HG02943 (cell line): Measurements from ENCODE around the gene ESF1.
"Not testable (repeated sequence)": the region's sequence is repeated elsewhere in the genome, so short reads cannot be mapped to it uniquely, and the experiment has no call there.

Experiments
- ATAC-seq: cut with Tn5 transposase; IDR thresholded peaks from one replicate; pipeline ENCODE4 v1.9.1; 2021; ENCODE audit warnings: mild to moderate bottlenecking, low read depth, moderate library complexity; ENCODE audit not compliant: unreplicated experiment

The ESF1 gene

DNA sequence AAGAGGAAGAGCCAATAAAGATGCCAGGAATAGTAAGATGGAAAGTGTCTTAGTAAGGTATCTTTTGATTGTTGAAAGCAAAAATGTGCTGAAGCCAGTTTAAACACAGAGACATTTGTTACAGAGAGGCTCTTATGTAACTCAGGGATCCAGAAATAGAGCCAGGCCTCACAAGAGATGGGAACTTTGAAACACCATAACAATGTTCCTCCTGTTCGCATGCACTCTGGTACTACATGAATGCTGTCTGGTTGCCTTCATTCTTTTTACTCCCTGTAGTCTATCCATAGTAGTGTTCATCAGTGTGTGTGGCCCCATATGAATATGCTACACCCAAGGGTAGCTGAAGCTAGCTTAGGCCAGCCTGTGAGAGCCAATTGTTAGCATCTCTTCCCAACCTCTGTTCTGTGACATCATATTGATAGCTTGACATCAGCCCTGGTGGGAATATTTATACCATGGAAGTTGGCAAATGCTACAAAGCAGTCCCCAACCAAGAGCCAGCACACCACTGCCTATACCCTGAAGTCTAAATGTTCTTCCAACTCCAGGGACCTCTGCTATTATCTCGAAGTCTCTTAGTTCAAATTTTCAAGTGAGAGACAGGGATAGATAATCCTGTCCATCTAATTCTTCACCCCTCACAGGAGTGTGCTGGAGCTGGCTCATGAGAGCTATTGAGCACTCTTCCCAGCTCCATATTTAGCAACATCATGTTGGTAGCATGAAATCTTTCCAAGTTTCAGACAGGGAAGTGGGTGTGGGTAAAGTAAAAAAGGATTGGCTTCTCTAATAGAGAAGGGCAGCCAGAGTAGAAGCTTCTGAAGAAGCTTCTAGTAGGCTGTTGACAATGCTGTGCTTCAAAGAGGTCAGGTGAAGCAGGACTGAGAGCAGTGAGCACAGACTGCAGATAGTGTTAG is 7.1 kb upstream of the ESF1 start:
- ATAC-seq: no peak

DNA sequence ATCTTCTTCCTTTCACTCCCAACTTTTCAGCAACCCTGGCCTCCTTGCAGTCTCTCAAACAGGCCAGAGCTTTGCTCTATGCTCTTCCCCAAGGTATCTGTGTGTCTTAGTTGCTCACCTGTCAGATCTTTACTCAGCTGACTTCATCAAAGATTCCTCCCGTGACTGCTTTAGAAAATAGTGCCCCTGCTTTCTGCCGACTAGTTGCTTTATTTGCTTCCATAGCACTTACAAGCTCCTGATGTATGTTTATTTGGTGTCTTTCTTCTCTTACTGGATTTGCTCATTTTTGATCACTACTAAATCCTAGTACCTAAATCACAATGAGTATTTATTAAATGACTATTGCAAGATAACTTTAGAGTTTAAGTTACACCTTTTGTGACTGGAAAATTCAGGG is 6.0 kb upstream of the ESF1 start:
- ATAC-seq: no peak

DNA sequence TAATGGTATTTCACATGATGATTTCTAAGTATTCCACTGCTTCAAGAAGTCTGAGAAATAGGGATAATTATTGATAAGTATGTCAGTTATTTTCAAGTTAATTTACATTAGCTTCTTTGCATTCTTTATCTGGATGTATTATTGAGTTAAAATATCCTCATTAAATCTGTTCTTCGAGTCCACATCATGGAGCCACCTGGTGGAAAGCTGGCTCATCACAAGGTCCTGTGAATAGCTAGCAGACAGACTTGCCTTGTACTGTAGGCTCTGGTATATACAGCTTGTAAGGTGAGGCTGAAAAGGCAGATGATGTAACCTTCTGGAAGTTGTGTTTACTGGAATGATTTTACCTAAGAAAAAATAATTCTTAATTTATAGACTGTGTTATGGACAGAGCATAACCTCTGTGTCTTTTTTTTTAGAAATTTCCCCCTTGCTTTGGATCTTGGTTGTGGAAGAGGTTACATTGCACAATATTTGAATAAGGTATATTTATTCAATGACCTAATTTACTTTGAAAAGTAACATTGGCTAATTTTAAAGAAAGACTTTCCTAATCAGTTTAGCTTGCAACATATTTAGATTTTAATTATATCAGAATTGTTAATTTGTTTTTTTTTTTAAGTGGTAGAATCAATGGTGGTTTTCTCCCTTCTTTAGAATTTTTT is 3.6 kb upstream of the ESF1 start:
- ATAC-seq: no peak

DNA sequence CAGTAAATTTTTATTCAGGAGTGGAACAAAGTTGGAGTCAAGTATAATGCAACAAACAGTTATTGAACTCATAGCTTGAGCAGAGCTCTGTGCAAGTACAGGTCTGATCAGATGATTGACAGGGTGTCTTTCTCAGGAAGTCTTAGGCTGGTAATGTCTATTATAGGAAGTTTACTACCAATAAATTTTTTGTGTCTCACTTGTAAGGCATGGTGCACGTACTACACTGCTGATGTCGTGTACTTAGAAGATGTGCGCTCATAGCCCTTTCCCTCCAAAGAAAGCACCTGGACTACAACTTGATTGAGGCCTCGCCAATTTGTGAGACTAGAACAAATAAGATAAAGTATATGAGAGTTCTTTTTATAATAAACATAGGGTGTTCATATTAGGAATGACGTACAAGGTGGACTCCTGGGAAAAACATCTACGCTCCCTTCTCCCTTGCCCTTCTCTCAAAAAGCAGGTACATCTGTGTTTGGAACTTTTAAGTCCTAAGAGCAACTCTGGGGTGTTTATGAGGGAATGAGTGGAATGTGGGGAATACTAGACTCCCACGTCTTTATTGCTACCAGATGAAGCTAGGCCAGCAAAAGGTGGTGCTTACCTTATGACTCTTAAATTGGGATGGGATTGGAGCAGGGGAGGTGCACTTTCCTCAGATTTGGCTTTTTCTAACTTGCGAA is 1.6 kb upstream of the ESF1 start:
- no peak for ATAC-seq

DNA sequence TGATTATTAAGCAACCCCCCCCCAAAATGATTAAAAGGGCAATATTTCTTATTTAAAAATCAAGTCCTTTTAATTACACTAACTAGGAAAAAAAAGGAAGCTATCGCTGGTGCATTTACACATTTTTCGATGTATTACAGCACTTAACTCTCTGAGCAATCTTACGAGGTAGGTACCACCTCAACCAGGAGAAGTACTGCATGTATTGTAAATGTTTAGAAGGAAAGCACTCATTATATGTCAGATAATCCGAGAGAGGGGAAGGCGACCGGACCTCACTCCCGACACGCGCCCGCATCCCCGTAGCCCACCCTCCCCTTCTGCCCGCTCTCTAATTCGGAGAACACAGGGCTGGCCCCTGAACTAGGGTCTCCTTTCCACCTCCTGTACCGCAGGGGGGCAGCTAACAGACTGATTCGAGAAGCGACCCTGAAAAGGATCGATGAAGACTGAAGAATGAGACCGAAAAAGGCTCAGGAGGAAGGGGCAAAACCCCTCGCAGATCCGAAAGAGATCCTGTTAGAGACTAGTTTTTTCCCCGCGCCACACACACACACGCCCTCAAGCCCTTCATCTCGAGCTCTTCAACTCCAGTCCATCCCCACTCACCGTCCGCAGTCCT is 337 bp downstream of the ESF1 start:
- peak; percentile 1 for ATAC-seq

DNA sequence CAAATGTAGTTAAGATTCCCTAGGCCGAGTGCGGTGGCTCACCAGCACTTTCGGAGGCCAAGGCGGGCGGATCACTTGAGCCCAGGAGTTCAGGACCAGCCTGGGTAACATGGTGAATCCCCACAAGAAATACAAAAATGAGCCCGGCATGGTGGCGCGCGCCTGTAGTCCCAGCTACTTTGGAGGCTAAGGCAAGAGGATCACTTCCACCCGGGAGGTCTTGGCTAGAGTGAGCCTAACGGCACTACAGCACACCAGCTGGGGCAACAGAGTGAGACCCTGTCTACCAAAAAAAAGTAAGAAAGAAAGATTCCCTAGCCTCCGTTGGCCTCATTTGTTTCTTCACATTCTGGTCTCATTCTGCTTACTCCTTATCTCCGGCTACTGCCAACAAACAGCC is 1.2 kb downstream of the ESF1 start:
- no peak for ATAC-seq

DNA sequence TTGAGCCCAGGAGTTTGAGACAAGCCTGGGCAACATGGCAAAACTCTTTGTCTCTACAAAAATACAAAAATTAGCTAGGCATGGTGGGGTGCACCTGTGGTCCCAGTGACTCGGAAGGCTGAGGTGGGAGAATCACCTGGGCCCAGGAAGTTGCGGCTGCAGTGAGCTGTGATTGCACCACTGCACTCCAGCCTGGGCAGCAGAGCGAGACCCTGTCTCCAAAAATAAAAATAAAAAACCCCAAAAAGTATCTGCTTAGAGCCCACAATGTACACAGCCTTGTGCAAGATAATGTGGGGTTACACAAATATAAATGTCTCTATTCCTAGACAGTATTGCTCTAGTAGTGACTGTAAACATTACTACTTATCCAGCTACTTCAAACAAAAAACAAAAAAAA is 5.9 kb downstream of the ESF1 start:
- no peak for ATAC-seq

DNA sequence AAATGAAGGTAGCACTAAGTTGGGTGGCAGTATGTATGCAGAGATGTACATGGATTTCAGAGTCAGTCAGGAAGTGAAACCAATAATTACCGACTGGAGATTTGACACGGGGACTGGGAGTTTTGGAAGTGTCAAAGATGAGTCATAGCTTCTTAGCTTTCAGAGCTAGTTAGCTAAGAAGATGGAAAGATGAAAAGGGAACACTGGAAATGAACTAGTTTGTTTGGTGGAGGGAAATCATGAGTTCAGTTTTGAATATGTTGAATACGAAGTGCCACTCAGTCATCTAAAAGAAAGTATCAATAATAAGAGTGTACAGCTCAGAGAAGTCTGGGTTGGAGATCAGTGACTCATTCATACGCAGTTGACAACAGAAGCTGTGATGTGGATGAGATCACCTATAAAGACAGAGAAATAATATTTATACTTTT is 7.5 kb downstream of the ESF1 start:
- ATAC-seq: no peak

DNA sequence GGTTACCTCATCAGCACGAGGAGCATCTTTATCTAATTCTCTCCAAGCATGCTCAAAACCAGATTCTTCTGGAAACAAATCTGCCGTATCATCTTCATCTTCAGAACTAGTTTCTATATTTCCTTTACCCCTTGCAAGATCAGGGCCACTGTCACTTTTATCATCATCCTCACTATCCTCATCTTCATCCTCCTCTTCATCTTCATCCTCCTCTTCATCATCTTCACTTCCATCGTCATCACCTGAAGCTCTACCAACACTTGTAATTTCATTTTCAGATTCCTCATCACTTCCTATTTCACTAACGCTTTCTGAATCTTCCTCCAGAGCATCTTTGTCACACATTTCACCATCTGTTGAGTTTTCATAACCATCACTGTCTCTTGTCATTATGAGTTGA is 8.9 kb downstream of the ESF1 start:
- no peak for ATAC-seq

DNA sequence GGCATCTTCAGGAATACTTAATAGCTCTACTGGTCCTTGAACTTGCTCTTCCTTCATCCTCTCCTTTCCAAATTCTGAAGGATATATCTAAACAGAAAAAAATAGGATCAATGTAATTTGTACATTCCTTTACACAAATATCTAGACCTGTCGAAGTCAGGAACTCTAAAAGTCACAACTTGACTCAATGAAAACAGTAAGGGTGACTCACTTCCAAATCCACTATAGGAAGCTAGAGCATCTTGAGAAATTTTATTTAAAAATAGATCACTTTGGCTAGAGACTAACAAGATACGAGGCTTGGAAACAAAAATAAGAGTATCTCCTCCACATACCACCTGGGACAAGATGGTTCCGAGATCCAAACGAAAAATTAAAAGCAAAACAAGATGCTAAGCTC is 12.2 kb downstream of the ESF1 start:
- ATAC-seq: no peak

DNA sequence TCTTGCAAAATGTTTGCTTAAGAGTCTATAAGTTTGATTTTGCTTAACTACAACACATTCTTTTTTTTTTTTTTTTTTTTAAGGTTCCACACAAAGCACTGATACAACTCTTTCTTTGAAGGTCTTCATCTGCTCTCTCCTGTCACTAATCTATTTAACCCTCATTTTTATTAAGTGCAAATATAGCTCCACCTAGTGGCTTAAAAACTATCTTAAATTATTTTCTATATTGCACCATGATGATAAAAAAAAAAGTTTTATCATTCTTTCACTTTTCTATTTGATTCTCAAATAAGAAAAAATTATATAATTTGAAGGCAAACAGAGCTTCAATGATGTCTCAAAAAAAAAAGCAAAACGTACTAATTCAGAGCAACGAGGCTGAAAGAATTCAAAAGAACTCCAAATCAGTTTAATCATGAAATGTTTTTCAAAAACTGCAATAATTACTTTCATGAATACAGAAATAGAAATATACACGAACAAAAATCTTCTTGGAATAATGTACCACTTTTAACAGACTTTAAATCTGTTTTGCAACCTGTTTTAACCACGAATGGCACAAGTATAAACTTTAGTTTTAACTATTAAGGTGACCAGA is 12.8 kb downstream of the ESF1 start:
- ATAC-seq: no peak

DNA sequence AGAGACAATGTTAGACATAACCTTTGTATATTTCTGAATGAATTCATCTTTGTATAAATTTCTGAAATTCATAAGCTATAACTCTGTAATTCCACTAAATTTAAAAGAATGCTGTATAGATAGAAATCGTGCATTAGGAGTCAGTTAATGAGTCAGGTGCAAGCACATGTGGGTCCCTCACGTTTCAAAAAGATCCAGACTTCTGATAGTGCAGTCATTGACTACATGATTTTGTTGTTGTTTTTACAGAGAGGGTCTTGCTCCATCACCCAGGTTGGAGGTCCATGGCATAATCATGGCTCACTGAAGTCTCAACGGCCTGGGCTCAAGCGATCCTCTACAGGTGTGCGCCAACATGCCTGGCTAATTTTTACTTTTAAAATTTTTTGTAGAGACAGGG is 14.6 kb downstream of the ESF1 start:
- ATAC-seq: no peak

DNA sequence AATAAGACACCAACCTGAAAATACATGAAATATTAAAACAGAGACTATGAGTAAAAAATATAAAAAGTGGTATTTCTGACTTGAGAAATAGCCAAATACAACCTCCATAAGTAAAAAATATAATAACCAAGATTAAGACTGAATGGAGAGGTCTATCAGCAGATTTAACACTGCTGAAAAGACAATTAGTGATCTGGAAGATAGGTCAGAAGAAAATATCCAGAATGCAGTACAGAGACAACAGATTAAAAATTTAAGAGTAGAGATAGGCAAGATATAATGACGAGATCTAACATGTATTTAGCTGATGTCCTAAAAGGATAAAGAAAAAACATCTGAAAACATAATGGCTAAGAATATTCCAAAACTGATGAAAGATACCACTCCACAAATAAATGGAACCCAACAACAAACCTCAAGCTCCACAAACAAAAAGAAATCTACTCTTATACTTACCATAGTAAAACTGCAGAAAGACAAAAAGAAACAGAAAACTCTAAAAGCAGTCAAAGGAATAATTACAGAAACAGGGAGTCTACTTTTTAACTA is 18.8 kb downstream of the ESF1 start:
- no peak for ATAC-seq

DNA sequence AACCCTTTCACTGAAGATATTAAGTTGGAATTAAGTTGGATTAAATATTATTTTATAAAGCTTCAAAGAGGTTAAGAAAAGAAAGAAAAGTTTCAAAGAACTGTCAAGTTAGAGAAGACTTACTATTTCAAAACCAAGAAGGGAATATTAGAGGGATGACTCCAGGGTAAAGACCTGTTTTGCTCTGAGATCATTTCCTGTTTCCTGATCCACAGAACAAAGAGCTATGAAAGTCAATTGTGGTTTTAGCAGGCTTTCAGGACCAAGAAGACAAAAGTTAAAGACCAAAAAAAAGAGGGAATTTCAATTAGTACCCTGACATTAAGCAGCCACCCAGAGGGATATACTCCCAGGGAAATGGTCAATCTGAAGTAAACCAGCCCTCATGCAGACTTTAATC is 19.4 kb downstream of the ESF1 start:
- ATAC-seq: no peak

DNA sequence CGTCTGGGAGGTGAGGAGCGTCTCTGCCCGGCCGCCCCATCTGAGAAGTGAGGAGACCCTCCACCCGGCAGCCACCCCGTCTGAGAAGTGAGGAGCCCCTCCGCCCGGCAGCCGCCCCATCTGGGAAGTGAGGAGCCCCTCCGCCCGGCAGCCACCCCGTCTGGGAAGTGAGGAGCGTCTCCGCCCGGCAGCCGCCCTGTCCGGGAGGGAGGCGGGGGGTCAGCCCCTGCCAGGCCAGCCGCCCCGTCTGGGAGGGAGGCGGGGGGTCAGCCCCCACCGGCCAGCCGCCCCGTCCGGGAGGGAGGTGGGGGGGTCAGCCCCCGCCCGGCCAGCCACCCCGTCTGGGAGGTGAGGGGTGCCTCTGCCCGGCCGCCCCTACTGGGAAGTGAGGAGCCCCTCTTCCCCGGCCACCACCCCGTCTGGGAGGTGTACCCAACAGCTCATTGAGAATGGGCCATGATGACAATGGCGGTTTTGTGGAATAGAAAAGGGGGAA is 24.2 kb downstream of the ESF1 start:
- ATAC-seq: not testable (repeated sequence)

DNA sequence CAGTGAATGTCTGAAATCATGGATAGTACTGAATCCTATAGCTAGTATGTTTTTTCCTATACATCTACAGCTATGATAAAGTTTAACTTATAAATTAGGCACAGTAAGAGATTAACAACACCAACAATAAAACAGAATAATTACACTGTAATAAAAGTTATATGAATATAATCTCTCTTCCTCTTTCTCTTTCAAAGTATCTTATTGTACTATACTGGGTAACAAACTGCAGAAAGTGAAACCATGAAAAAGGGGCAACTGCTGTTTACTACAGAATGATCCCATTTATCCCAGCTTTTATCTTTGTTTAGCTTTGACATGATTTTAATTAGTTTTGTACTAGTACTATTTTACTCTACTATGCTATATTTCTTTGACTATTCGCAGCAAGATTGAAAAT is 25.8 kb downstream of the ESF1 start:
- ATAC-seq: no peak

DNA sequence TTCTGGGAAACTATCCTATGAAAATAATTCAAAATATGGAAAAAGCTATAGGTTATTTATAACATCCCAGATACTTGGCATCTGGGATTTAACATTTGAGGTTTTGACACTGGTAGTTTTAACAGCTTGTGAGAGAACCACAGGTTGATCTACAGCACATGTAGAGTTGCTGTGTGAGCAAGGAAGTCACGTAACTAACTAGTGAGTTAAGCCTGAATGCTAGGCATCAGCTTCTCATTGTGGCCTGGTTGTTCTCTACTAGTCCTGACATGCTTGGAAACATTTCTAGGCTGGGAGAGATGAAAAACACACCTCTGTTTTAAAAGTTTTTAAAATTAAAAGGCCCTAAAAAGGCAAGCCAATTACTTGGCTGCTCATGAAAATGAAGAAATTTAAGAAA is 28.2 kb downstream of the ESF1 start:
- ATAC-seq: no peak

DNA sequence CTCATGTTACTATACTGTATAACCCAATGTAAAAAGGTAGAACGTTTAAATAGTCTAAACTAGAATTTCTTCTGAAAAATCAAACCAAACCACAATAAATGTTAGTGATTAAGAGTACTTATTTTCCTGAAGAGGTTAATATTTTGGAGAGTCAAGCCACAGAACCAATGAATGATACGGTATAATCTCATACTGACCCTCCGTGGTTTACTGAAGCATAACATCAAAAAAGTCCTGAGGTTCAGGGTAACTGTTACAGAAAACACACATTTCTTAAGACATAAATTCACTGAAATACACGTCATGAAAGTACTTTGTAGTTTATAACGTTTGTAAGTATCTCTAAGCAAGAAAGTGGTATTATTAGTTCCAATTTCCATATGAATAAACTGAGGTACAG is 28.9 kb downstream of the ESF1 start:
- no peak for ATAC-seq

DNA sequence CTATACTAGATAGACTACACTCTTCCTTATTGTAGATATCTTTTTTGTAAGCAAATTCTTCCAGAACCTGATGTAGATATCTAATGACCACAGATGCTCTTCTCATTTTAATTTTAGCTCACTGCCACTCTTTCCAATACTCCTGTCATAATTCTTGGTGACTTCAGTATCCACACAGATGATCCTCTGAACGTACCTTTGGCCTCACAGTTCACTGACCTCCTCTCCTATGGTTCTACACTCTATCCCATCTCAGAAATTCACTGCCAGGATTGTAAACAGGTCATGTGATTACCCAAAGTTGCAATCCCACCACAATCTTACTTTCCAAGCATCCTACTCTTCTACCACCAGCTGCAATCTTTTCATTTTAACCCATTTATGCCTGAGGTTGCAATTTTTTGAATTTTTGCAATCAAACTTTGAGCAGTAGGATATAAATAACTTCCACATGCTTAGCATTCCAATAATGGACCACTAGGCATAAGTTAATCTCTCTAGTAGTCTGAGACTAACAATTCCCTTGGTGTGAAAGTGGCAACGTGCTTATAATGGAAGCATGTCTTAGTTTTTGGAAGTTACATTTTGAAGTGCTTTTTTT is 31.2 kb downstream of the ESF1 start:
- ATAC-seq: no peak

DNA sequence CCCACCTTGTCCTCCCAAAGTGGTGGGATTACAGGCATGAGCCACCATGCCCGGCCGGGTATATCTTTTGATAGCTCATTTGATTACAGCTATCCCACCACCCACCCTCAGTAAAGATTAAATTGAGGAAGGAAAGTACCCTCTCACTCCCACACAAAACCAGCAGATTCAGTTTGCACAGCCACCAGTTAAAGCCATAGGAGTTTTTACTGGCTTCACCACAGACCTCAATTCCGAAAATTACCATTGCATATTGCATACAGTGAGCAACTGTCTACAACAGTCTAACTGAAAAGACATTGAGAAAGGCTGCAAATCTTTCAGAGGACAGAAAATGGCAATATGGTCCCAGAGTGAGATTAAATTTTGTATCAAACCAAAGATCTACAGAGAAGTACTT is 34.9 kb downstream of the ESF1 start:
- no peak for ATAC-seq
